GM12878 (cell line): ENCODE data around the gene PALLD.

Experiments used
- BCLAF1 ChIP-seq: fragments of 450-650 bp; IDR thresholded peaks from 2 replicates; pipeline ENCODE4 v1.6.1; 2017; ENCODE audit warnings: antibody characterized with exemption, mild to moderate bottlenecking, moderate library complexity
- CBFB ChIP-seq: IDR thresholded peaks from 2 replicates; pipeline ENCODE4 v1.6.1; 2016; ENCODE audit warnings: antibody characterized with exemption, low read depth
- ESRRA ChIP-seq: IDR thresholded peaks from 2 replicates; pipeline ENCODE4 v1.6.1; 2012; ENCODE audit warnings: mild to moderate bottlenecking, low read length, improper control_type of control experiment
- POLR2A ChIP-seq: IDR thresholded peaks from 2 replicates; pipeline ENCODE4 v1.6.1; 2011; ENCODE audit warnings: low read depth, mild to moderate bottlenecking, low read length

GRCh38 chr4:168769837-168770236 is 273.0 kb downstream of the PALLD start:
- TF ChIP-seq POLR2A = no peak
- TF ChIP-seq ESRRA = no peak
- TF ChIP-seq CBFB = no peak
- no peak for TF ChIP-seq BCLAF1
